ENCODE measurements around the gene SMARCA4.
"Not testable (repeated sequence)": the region's sequence is repeated elsewhere in the genome, so short reads cannot be mapped to it uniquely, and the experiment has no call there.

DNA sequence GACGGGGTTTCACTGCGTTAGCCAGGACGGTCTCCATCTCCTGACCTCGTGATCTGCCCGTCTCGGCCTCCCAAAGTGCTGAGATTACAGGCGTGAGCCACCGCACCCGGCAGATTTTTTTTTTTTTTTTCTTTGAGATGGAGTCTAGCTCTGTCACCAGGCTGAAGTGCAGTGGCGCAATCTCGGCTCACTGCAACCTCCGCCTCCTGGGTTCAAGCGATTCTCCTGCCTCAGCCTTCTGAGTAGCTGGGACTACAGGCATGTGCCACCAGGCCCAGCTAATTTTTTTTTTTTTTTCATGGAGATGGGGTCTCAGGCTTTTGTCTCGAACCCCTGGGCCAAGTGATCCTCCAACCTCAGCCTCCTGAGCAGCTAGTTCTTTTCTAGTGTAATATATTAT is 19.2 kb upstream of the SMARCA4 start:
- not testable (repeated sequence) for TF ChIP-seq POLR2AphosphoS5, POLR2A (IDR thresholded peaks at IDR 0.05)
- TF ChIP-seq, protein P1, sequence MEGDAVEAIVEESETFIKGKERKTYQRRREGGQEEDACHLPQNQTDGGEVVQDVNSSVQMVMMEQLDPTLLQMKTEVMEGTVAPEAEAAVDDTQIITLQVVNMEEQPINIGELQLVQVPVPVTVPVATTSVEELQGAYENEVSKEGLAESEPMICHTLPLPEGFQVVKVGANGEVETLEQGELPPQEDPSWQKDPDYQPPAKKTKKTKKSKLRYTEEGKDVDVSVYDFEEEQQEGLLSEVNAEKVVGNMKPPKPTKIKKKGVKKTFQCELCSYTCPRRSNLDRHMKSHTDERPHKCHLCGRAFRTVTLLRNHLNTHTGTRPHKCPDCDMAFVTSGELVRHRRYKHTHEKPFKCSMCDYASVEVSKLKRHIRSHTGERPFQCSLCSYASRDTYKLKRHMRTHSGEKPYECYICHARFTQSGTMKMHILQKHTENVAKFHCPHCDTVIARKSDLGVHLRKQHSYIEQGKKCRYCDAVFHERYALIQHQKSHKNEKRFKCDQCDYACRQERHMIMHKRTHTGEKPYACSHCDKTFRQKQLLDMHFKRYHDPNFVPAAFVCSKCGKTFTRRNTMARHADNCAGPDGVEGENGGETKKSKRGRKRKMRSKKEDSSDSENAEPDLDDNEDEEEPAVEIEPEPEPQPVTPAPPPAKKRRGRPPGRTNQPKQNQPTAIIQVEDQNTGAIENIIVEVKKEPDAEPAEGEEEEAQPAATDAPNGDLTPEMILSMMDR (IDR thresholded peaks at IDR 0.05), result not testable (repeated sequence)
